ENCODE results near the gene TMEM39B. TPM values are rescaled to one million over a fixed set of nuclear protein-coding genes. Genes with fewer than 3 reads are reported as not detected.

Gene TMEM39B
- polyA plus RNA-seq, 3 donors: 3.3 to 30.6 (median 3.4) TPM

GRCh38 chr1:32066489-32066873 is 6.3 kb upstream of the TMEM39B start:
- H3K4me1 Mint-ChIP-seq: peaks cover 40% of the 10 kb centered on the region
- Histone ChIP-seq H3K27ac (ENCODE audit: low read depth in 1 of 2, low read length in 2 of 2) (peak overlapping the region; percentile 58 to 71), H2AFZ (ENCODE audit: insufficient read depth, low read depth, low read length, poor library complexity, severe bottlenecking) (no peak overlapping the region), H3K4me1 (ENCODE audit: control insufficient read depth in 1 of 2, insufficient read depth in 2 of 2, low read length in 2 of 2) (peaks cover 38 to 47% of the 10 kb centered on the region in 2 donors), H3K4me3 (replicated peaks in 1 of 3; ENCODE audit: low read depth in 2 of 3, low read length in 3 of 3) (peak overlapping the region in 1 of 3 experiments; percentile 53), H3K9ac (ENCODE audit: insufficient read depth, low read length, poor library complexity, severe bottlenecking) (no peak overlapping the region), H3K36me3 (replicated peaks in 1 of 2; ENCODE audit: control insufficient read depth in 1 of 2, insufficient read depth in 2 of 2, low read length in 2 of 2) (peaks cover 7 to 10% of the 10 kb centered on the region in 2 donors), H4K20me1 (ENCODE audit: insufficient read depth, low read length) (peaks cover 10% of the 10 kb centered on the region), H3K9me3 (replicated peaks in 1 of 2; ENCODE audit: control insufficient read depth in 1 of 2, insufficient read depth in 1 of 2, low read length in 2 of 2) (no peaks in the 10 kb centered on the region), H3K79me2 (ENCODE audit: insufficient read depth, low read length) (no peaks in the 10 kb centered on the region), H3K27me3 (ENCODE audit: control insufficient read depth in 2 of 2, insufficient read depth in 2 of 2, low read length in 2 of 2) (no peaks in the 10 kb centered on the region), H3K4me2 (replicated peaks; ENCODE audit: extremely low read depth, low read length, poor library complexity, severe bottlenecking) (peak overlapping the region; percentile 51)
- peak overlapping the region; percentile 58 to 93 (median 86) for H3K27ac Mint-ChIP-seq
- intact Hi-C loops (cut with micrococcal nuclease): loop anchor here (10.0 kb wide), 2 partner anchors 52 to 402 kb away; partner anchors contain the start of gene KHDRBS1 (in 2 of the 2)
- TF ChIP-seq CTCF (IDR thresholded peaks at IDR 0.05): no peak
- no peak overlapping the region for H3K4me3 Mint-ChIP-seq
- H3K36me3 Mint-ChIP-seq: peaks cover 7 to 19% of the 10 kb centered on the region in 2 donors
- peaks cover 0 to 4% (median 0%) of the 10 kb centered on the region in 7 donors for H3K9me3 Mint-ChIP-seq
- peaks cover 2 to 15% (median 5%) of the 10 kb centered on the region in 3 donors for H3K27me3 Mint-ChIP-seq (ENCODE audit: low read depth in 3 of 3)
- WGBS (ENCODE audit: insufficient coverage): 0% methylated on average over 2 of the region's 4 CpGs
- peak; percentile 94 to 98 (median 97) for DNase-seq

DNA sequence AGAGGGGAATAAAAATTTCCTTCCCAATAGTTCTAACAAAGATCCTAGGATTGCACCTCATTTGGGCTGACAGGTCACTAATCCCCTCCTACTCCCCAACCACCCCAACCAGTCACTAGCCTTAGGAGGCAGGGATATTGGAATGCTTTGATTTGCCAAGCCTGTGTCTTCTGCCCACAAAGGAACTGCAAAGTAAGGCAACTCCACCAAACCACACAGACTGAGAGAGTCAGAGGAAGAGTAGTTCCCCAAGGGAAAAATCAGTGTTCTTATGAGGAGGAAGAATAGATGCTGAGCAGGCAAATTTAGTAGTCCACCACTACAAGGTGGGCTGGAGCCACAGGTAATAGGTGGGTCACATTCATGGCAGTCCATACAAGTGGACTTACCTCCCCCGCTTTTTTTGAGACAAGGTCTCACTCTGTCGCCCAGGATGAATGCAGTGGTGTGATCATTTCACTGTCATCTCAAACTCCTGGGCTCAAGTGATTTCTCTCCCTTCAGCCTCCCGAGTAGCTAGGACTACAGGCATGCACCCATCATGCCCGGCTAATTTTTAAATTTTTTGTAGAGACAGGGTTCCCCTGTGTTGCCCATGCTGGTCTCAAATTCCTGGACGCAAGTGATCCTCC is 3.7 kb upstream of the TMEM39B start:
- no peak for TF ChIP-seq CTCF (IDR thresholded peaks at IDR 0.05)
- intact Hi-C loops (cut with micrococcal nuclease): loop anchor here (10.0 kb wide), 2 partner anchors 54 to 404 kb away; partner anchors contain the start of gene KHDRBS1 (in 2 of the 2)
- H3K36me3 Mint-ChIP-seq: peaks cover 0 to 5% of the 10 kb centered on the region in 2 donors
- peak overlapping the region in 5 of 7 donors; percentile 46 to 79 (median 63) for H3K27ac Mint-ChIP-seq
- Histone ChIP-seq H3K4me1 (ENCODE audit: control insufficient read depth in 1 of 2, insufficient read depth in 2 of 2, low read length in 2 of 2) (peaks cover 54 to 68% of the 10 kb centered on the region in 2 donors), H3K27me3 (ENCODE audit: control insufficient read depth in 2 of 2, insufficient read depth in 2 of 2, low read length in 2 of 2) (no peaks in the 10 kb centered on the region), H3K9ac (ENCODE audit: insufficient read depth, low read length, poor library complexity, severe bottlenecking) (no peak overlapping the region), H3K79me2 (ENCODE audit: insufficient read depth, low read length) (peaks cover 10% of the 10 kb centered on the region), H3K9me3 (replicated peaks in 1 of 2; ENCODE audit: control insufficient read depth in 1 of 2, insufficient read depth in 1 of 2, low read length in 2 of 2) (no peaks in the 10 kb centered on the region), H2AFZ (ENCODE audit: insufficient read depth, low read depth, low read length, poor library complexity, severe bottlenecking) (no peak overlapping the region), H3K4me3 (replicated peaks in 1 of 3; ENCODE audit: low read depth in 2 of 3, low read length in 3 of 3) (no peak overlapping the region), H3K27ac (ENCODE audit: low read depth in 1 of 2, low read length in 2 of 2) (no peak overlapping the region), H4K20me1 (ENCODE audit: insufficient read depth, low read length) (peaks cover 7% of the 10 kb centered on the region), H3K36me3 (replicated peaks in 1 of 2; ENCODE audit: control insufficient read depth in 1 of 2, insufficient read depth in 2 of 2, low read length in 2 of 2) (no peaks in the 10 kb centered on the region), H3K4me2 (replicated peaks; ENCODE audit: extremely low read depth, low read length, poor library complexity, severe bottlenecking) (no peak overlapping the region)
- peak in 1 of 3 donors; percentile 12 for DNase-seq
- H3K27me3 Mint-ChIP-seq (ENCODE audit: low read depth in 3 of 3): peaks cover 3 to 15% (median 5%) of the 10 kb centered on the region in 3 donors
- WGBS (ENCODE audit: insufficient coverage): 96% methylated on average over 3 of the region's 5 CpGs
- peak overlapping the region in 1 of 2 donors; percentile 4 for H3K4me3 Mint-ChIP-seq
- peaks cover 55% of the 10 kb centered on the region for H3K4me1 Mint-ChIP-seq
- peaks cover 0 to 4% (median 0%) of the 10 kb centered on the region in 7 donors for H3K9me3 Mint-ChIP-seq

Data from CD14-positive monocyte (primary cell).